ENCODE data around the gene MTIF2. TPM values are rescaled to one million over a fixed set of nuclear protein-coding genes. Genes with fewer than 3 reads are reported as not detected.
"Not testable (repeated sequence)": the region's sequence is repeated elsewhere in the genome, so short reads cannot be mapped to it uniquely, and the experiment has no call there.

Gene MTIF2
- total RNA-seq, 1 experiment from 2014 or later = 34.3 TPM

DNA sequence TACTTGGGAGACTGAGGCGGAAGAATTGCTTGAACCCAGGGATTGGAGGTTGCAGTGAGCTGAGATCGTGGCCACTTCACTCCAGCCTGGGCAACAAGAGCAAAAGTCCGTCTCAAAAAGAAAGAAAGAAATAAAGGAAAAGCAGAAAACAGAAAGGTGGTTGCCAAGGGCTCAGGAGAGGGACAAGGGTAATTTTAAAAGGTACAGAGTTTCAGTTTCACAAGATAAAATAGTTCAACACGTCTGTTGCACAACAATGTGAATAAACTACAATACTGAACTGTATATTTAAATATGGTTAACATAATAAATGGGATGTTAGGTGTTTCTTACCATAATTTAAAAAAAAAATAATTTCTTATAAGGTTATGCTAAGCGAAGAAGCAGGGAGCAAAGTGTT is 23.6 kb downstream of the MTIF2 start:
- H3K36me3 Mint-ChIP-seq (ENCODE audit: insufficient read depth, unreplicated experiment) = peaks cover 9% of the 10 kb centered on the region
- no TSS peak for BruUV-seq (replicated peaks)
- intact Hi-C loops (cut with micrococcal nuclease; ENCODE audit: unreplicated experiment) = no loop called here
- no peaks in the 10 kb centered on the region for H3K27me3 Mint-ChIP-seq (ENCODE audit: unreplicated experiment)
- no peaks in the 10 kb centered on the region for H3K4me1 Mint-ChIP-seq (ENCODE audit: low read depth, unreplicated experiment)
- DNase-seq = no peak
- no peaks in the 10 kb centered on the region for H3K9me3 Mint-ChIP-seq (ENCODE audit: low read depth, unreplicated experiment)
- no peak overlapping the region for H3K4me3 Mint-ChIP-seq (ENCODE audit: low read depth, unreplicated experiment)
- CTCF ChIA-PET = no interaction called here
- no peak overlapping the region for H3K27ac Mint-ChIP-seq (ENCODE audit: unreplicated experiment)
- TF ChIP-seq, protein P1, sequence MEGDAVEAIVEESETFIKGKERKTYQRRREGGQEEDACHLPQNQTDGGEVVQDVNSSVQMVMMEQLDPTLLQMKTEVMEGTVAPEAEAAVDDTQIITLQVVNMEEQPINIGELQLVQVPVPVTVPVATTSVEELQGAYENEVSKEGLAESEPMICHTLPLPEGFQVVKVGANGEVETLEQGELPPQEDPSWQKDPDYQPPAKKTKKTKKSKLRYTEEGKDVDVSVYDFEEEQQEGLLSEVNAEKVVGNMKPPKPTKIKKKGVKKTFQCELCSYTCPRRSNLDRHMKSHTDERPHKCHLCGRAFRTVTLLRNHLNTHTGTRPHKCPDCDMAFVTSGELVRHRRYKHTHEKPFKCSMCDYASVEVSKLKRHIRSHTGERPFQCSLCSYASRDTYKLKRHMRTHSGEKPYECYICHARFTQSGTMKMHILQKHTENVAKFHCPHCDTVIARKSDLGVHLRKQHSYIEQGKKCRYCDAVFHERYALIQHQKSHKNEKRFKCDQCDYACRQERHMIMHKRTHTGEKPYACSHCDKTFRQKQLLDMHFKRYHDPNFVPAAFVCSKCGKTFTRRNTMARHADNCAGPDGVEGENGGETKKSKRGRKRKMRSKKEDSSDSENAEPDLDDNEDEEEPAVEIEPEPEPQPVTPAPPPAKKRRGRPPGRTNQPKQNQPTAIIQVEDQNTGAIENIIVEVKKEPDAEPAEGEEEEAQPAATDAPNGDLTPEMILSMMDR (IDR thresholded peaks at IDR 0.05; ENCODE audit: unreplicated experiment) = no peak

DNA sequence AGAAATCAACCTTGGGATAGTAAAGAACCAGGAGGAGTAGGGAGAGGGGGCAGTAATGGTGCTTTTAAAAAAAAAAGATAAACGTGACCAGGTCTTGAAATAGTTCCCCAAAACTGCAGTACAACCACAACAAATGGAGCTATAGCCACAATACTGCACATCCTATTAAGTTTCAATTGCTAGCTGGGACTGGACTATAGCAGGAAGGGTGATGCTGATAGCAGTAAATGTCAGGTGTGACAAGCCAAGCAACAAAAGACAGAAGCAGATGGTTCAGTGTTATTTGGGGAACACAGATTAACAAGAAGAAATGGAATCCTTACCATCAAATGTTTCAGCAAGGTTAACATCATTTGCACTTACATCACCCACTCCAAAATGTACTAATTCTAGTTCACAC is 26.4 kb downstream of the MTIF2 start:
- peaks cover 24% of the 10 kb centered on the region for H3K36me3 Mint-ChIP-seq (ENCODE audit: insufficient read depth, unreplicated experiment)
- DNase-seq = no peak
- H3K9me3 Mint-ChIP-seq (ENCODE audit: low read depth, unreplicated experiment) = no peaks in the 10 kb centered on the region
- intact Hi-C loops (cut with micrococcal nuclease; ENCODE audit: unreplicated experiment) = no loop called here
- H3K27me3 Mint-ChIP-seq (ENCODE audit: unreplicated experiment) = no peaks in the 10 kb centered on the region
- H3K27ac Mint-ChIP-seq (ENCODE audit: unreplicated experiment) = no peak overlapping the region
- no TSS peak for BruUV-seq (replicated peaks)
- CTCF ChIA-PET = no interaction called here
- no peak overlapping the region for H3K4me3 Mint-ChIP-seq (ENCODE audit: low read depth, unreplicated experiment)
- H3K4me1 Mint-ChIP-seq (ENCODE audit: low read depth, unreplicated experiment) = no peaks in the 10 kb centered on the region
- TF ChIP-seq, protein P1 (IDR thresholded peaks at IDR 0.05; ENCODE audit: unreplicated experiment) = no peak

DNA sequence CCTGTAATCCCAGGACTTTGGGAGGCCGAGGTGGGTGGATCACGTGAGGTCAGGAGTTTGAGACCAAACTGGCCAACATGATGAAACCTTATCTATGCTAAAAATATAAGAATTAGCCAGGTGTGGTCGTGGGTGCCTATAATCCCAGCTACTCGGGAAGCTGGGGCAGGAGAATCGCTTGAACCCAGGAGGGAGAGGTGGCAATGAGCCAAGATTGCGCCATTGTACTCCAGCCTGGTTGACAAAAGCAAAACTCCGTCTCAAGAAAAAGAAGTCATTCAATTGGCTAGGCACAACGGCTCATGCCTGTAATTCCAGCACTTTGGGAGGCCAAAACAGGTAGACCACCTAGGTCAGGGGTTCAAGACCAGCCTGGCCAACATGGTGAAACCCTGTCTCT is 27.4 kb downstream of the MTIF2 start:
- H3K9me3 Mint-ChIP-seq (ENCODE audit: low read depth, unreplicated experiment); intact Hi-C loops (cut with micrococcal nuclease; ENCODE audit: unreplicated experiment); H3K27ac Mint-ChIP-seq (ENCODE audit: unreplicated experiment); H3K27me3 Mint-ChIP-seq (ENCODE audit: unreplicated experiment); DNase-seq; BruUV-seq (replicated peaks); H3K4me1 Mint-ChIP-seq (ENCODE audit: low read depth, unreplicated experiment); CTCF ChIA-PET; H3K4me3 Mint-ChIP-seq (ENCODE audit: low read depth, unreplicated experiment): not testable (repeated sequence)
- H3K36me3 Mint-ChIP-seq (ENCODE audit: insufficient read depth, unreplicated experiment) = peaks cover 22% of the 10 kb centered on the region

DNA sequence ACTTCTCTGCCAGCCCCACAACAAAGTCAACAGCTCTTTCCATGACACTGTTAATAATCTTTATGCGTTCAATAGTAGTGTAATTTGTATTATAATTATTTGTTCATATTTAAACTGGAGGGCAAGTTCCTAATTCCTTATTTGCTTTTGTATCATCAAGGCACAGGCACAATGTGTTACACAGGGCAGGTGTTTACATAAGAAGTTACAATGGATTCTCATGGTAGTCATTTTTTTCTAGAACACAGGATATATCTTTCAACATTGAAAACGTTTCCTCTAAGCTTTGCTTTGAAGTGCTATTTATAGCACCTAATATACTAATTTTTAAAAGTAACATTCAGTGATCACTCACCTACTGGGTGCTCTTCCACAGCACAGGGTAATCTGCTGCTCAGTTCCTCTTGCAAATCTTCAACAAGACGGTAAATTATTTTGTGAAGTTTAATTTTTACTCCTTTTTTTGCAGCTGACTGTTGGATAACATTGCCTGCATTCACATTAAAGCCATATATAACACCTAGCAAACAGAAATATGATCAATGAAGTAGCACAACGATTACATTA is 29.3 kb downstream of the MTIF2 start:
- Mint-ChIP-seq H3K27me3 (ENCODE audit: unreplicated experiment) (no peaks in the 10 kb centered on the region), H3K4me3 (ENCODE audit: low read depth, unreplicated experiment) (no peak overlapping the region), H3K4me1 (ENCODE audit: low read depth, unreplicated experiment) (no peaks in the 10 kb centered on the region), H3K36me3 (ENCODE audit: insufficient read depth, unreplicated experiment) (peaks cover 31% of the 10 kb centered on the region), H3K9me3 (ENCODE audit: low read depth, unreplicated experiment) (no peaks in the 10 kb centered on the region), H3K27ac (ENCODE audit: unreplicated experiment) (no peak overlapping the region)
- no peak for DNase-seq
- CTCF ChIA-PET = no interaction called here
- intact Hi-C loops (cut with micrococcal nuclease; ENCODE audit: unreplicated experiment) = loop anchor here (10.0 kb wide), 2 partner anchors 195 to 275 kb away; partner anchors contain the start of gene CFAP36
- BruUV-seq (replicated peaks) = no TSS peak
- TF ChIP-seq, protein P1 (IDR thresholded peaks at IDR 0.05; ENCODE audit: unreplicated experiment) = no peak

DNA sequence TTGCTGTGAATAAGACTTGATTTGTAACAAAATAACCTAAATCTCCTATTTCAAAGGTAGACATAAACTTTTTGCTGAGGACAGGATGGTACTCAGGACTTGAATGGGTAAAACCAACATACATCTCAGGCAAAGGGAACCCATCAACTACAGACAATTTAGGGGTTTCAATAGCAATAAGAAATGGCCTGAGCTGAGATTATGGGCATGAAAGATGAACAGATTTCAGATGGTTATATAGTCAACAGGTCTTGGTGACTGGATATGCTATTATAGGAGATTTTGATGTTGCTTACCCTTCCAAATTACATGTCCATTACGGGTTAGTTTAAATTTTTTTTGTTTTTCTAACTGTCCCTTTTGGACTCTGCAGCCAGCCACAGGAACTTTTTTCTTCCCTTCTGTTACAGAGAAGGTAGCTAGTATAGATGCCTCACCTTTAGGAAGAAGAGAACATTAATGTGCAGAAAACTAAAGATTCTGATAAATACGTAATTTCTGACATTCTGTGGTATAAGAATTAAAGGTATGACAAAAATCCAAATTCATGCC is 32.0 kb downstream of the MTIF2 start:
- no peaks in the 10 kb centered on the region for H3K27me3 Mint-ChIP-seq (ENCODE audit: unreplicated experiment)
- intact Hi-C loops (cut with micrococcal nuclease; ENCODE audit: unreplicated experiment) = loop anchor here (10.0 kb wide), 2 partner anchors 198 to 278 kb away; partner anchors contain the start of gene CFAP36
- H3K9me3 Mint-ChIP-seq (ENCODE audit: low read depth, unreplicated experiment) = no peaks in the 10 kb centered on the region
- no peak for DNase-seq
- H3K4me3 Mint-ChIP-seq (ENCODE audit: low read depth, unreplicated experiment) = no peak overlapping the region
- CTCF ChIA-PET = interaction anchor here (0.7 kb wide), 1 partner anchor 309 kb away, joined by 4 read pairs; no protein-coding TSS in a partner anchor
- H3K27ac Mint-ChIP-seq (ENCODE audit: unreplicated experiment) = no peak overlapping the region
- TF ChIP-seq, protein P1 (IDR thresholded peaks at IDR 0.05; ENCODE audit: unreplicated experiment) = no peak
- no peaks in the 10 kb centered on the region for H3K4me1 Mint-ChIP-seq (ENCODE audit: low read depth, unreplicated experiment)
- peaks cover 58% of the 10 kb centered on the region for H3K36me3 Mint-ChIP-seq (ENCODE audit: insufficient read depth, unreplicated experiment)
- no TSS peak for BruUV-seq (replicated peaks)

Data from Calu3 (cell line).